Measurements from ENCODE around the gene PGM2. TPM values are rescaled to one million over a fixed set of nuclear protein-coding genes. Genes with fewer than 3 reads are reported as not detected.

Gene PGM2
- total RNA-seq, 2 experiments from 2014 or later, result 10.7 to 11.8 TPM

DNA sequence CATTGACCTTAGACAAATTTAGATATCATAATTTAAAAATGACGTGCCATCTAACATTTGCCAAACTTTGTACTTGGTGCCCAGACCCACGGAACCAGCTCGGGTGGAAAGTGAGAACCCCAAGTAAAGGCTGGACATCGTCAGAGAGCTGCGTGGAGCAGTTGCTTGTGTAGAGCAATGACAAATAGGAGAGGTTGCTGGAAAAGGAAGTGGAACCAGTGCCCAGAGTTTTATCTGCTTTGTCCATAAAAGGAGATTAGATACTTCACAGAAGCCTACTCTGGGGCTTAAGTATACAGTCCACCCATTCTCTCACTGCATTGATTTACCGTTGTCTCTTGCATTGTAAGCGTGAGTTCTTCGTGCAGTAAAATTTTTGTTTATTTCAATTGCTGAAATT lies 59.0 kb downstream of the PGM2 start:
- Mint-ChIP-seq H3K27me3 (no peaks in the 10 kb centered on the region), H3K4me1 (ENCODE audit: low read depth) (peaks cover 8% of the 10 kb centered on the region), H3K4me3 (no peak overlapping the region), H3K9me3 (no peaks in the 10 kb centered on the region), H3K36me3 (ENCODE audit: low read depth) (no peaks in the 10 kb centered on the region), H3K27ac (no peak overlapping the region)
- H3K27ac ChIP-seq (ENCODE audit: low read depth in 1 of 2, low read length in 2 of 2), result no peak overlapping the region
- ATAC-seq (ENCODE audit: poor library complexity) (no peak), DNase-seq (no peak)
- H3K27me3 ChIP-seq (ENCODE audit: control insufficient read depth in 1 of 2, insufficient read depth in 2 of 2, low read length in 2 of 2), result no peaks in the 10 kb centered on the region
- no peaks in the 10 kb centered on the region for H3K36me3 ChIP-seq (ENCODE audit: insufficient read depth, low read length)
- H3K4me3 ChIP-seq (ENCODE audit: low read length), result no peak overlapping the region
- intact Hi-C loops (cut with DNase I, micrococcal nuclease), result no loop called here
- no peak for TF ChIP-seq CTCF (IDR thresholded peaks at IDR 0.05)
- peaks cover 12% of the 10 kb centered on the region for H3K4me1 ChIP-seq (ENCODE audit: insufficient read depth, low read length)
- ChIA-PET CTCF (no interaction called here), POLR2A (no interaction called here)
- H3K9me3 ChIP-seq (ENCODE audit: control insufficient read depth in 1 of 2, insufficient read depth in 1 of 2, low read length in 2 of 2), result no peaks in the 10 kb centered on the region

DNA sequence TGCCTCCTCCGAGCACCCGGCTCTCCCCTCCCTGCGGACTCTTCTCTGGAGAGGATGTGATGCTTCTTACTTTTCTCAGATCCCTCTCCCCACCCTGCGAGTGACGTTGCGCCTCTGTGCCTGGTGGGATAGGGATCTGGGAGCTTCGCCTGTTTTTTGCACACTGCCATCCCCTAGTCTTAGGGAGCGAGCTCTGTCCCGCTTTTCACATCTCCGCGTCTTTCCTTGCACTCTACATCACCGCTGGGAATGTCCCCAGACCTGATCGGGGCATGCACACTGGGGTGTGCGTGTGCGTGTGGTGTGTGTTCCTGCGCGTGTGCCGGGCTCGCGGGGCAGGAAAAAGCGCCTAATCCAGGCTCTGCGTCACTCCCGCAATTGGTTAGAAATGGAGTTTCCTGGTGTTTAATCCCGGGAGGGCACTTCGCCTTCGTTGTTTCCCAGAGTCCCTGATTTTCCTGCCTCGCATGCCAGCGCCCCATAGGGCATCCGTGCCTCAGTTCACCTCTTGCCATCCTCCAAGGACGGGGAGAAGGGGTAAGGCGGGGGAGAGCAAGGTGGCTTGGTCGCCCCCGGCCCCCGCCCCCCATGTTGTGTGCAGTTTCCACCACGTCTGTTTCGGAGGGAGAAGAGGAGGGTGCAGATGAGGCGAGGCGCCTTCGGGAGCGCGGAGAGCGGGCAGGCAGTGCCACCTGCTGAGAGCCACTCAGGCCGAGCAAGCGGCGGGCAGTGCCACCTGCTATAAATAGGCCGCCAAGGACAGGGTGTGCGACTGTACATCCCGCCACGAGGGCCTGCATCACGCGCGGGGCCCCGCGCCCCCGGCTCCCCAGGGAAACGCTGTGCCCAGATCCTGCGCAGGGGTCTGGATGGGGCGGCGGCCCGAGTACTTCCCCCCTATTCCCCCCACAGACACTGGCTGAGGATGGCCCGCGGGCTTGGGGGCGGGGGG lies 63.6 kb downstream of the PGM2 start:
- H3K4me1 Mint-ChIP-seq (ENCODE audit: low read depth), result peaks cover 38% of the 10 kb centered on the region
- no peaks in the 10 kb centered on the region for H3K9me3 Mint-ChIP-seq
- peaks cover 8% of the 10 kb centered on the region for H3K36me3 Mint-ChIP-seq (ENCODE audit: low read depth)
- Histone ChIP-seq H3K27me3 (ENCODE audit: control insufficient read depth in 1 of 2, insufficient read depth in 2 of 2, low read length in 2 of 2) (no peaks in the 10 kb centered on the region), H3K4me3 (ENCODE audit: low read length) (peak overlapping the region; percentile 59), H3K36me3 (ENCODE audit: insufficient read depth, low read length) (peaks cover 3% of the 10 kb centered on the region), H3K9me3 (ENCODE audit: control insufficient read depth in 1 of 2, insufficient read depth in 1 of 2, low read length in 2 of 2) (no peaks in the 10 kb centered on the region), H3K27ac (ENCODE audit: low read depth in 1 of 2, low read length in 2 of 2) (no peak overlapping the region), H3K4me1 (ENCODE audit: insufficient read depth, low read length) (peaks cover 34% of the 10 kb centered on the region)
- ChIA-PET CTCF (no interaction called here), POLR2A (interaction anchor here (1.1 to 2.5 kb wide), 3 partner anchors 30 to 204 kb away, joined by 3 to 33 read pairs (median 5); partner anchors contain the start of genes PGM2 and RELL1)
- H3K27me3 Mint-ChIP-seq, result no peaks in the 10 kb centered on the region
- no peak for TF ChIP-seq CTCF (IDR thresholded peaks at IDR 0.05)
- DNase-seq, result peak in 12 of 14 experiments; percentile 11 to 65 (median 32)
- peak; percentile 25 for ATAC-seq (ENCODE audit: poor library complexity)
- intact Hi-C loops (cut with DNase I, micrococcal nuclease), result loop anchor here (2.0 to 5.0 kb wide), 4 partner anchors 63 to 89 kb away; partner anchors contain the start of gene PGM2 (in 1 of the 2)
- H3K4me3 Mint-ChIP-seq, result peak overlapping the region; percentile 67
- H3K27ac Mint-ChIP-seq, result peak overlapping the region; percentile 39

DNA sequence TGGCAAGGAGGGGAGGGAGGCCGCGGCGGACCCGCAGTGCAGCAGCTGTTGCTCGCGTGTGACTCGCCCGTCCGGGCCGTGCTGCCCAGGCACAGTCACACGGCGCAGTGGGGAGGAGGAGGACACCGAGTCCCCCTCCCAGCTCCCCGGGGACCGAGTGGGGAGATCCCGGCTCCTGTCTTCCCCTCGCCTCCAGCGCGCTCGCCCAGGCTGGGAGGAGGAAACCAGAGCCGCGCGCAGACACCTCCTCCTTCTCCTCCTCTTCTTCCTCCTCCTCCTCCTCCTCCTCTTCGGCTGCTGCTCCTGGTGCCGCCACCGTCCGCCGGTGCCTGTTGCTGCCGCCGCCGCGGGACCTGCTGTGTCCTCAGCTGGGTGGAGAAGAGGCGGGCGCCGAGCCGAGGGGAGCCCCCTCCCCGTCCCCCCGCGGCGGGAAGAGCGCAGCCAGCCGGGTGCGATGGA lies 64.3 kb downstream of the PGM2 start, which contains the start of gene TBC1D1:
Gene TBC1D1 (plus strand): TSS at position 284 of the 459 bp plus-strand sequence. CDS start 11,012 bp downstream, outside the sequence.
- peaks cover 11% of the 10 kb centered on the region for H3K36me3 Mint-ChIP-seq (ENCODE audit: low read depth)

More for the DNA sequence above, 64.3 kb downstream of the PGM2 start, which contains the start of gene TBC1D1:
- DNase-seq (peak in 10 of 14 experiments; percentile 17 to 76 (median 38)), ATAC-seq (ENCODE audit: poor library complexity) (peak; percentile 27)
- peak within 1 kb of the TSS; percentile 59 for H3K4me3 ChIP-seq (ENCODE audit: low read length)
- peak within 1 kb of the TSS; percentile 20 to 66 for H3K27ac ChIP-seq (ENCODE audit: low read depth in 1 of 2, low read length in 2 of 2)
- intact Hi-C loops (cut with DNase I, micrococcal nuclease), result loop anchor here (1.0 to 5.0 kb wide), 4 partner anchors 65 to 89 kb away; partner anchors contain the start of gene PGM2 (in 1 of the 2)
- Mint-ChIP-seq H3K27me3 (no peaks in the 10 kb centered on the region), H3K9me3 (no peaks in the 10 kb centered on the region), H3K4me1 (ENCODE audit: low read depth) (peaks cover 42% of the 10 kb centered on the region), H3K27ac (peak within 1 kb of the TSS; percentile 94), H3K4me3 (peak within 1 kb of the TSS; percentile 97)
- H3K36me3 ChIP-seq (ENCODE audit: insufficient read depth, low read length), result peaks cover 3% of the 10 kb centered on the region
- POLR2A ChIA-PET, result interaction anchor here (0.8 to 2.5 kb wide), 7 partner anchors 9 to 1646 kb away, joined by 3 to 33 read pairs (median 4); partner anchors contain the start of genes ARAP2, PGM2 and RELL1
- peaks cover 37% of the 10 kb centered on the region for H3K4me1 ChIP-seq (ENCODE audit: insufficient read depth, low read length)
- no peaks in the 10 kb centered on the region for H3K27me3 ChIP-seq (ENCODE audit: control insufficient read depth in 1 of 2, insufficient read depth in 2 of 2, low read length in 2 of 2)
- no peaks in the 10 kb centered on the region for H3K9me3 ChIP-seq (ENCODE audit: control insufficient read depth in 1 of 2, insufficient read depth in 1 of 2, low read length in 2 of 2)
- no peak for TF ChIP-seq CTCF (IDR thresholded peaks at IDR 0.05)
- CTCF ChIA-PET, result no interaction called here

All from CD4-positive, alpha-beta T cell (primary cell).